GM10266 (cell line): ENCODE measurements around the gene TUBB.
"Not testable (repeated sequence)": the region's sequence is repeated elsewhere in the genome, so short reads cannot be mapped to it uniquely, and the experiment has no call there.

Source experiments
- DNase-seq: peaks from one replicate; pipeline ENCODE4 v3.0.0; 2012; ENCODE audit errors: extremely low spot score
- CTCF ChIP-seq: IDR thresholded peaks from 2 replicates; pipeline ENCODE4 v1.5.1; 2012; ENCODE audit warnings: mild to moderate bottlenecking, low read depth; ENCODE audit not compliant: control insufficient read depth, insufficient read depth; ENCODE audit errors: missing control alignments

Gene TUBB

GRCh38 chr6:30752157-30752927, 32.2 kb downstream of the TUBB start:
- no peak for DNase-seq
- TF ChIP-seq CTCF, result no peak

GRCh38 chr6:30754631-30755030, 34.5 kb downstream of the TUBB start:
- no peak for TF ChIP-seq CTCF
- DNase-seq, result no peak

- DNase-seq, result not testable (repeated sequence)
Observed at GRCh38 chr6:30756405-30757003, 36.4 kb downstream of the TUBB start.

GRCh38 chr6:30757261-30757904, 37.2 kb downstream of the TUBB start:
- DNase-seq, result no peak
- no peak for TF ChIP-seq CTCF

GRCh38 chr6:30759575-30760239, 39.6 kb downstream of the TUBB start:
- no peak for TF ChIP-seq CTCF

GRCh38 chr6:30760549-30760948, 40.4 kb downstream of the TUBB start:
- no peak for TF ChIP-seq CTCF
- DNase-seq, result no peak

More at GRCh38 chr6:30759575-30760239, 39.6 kb downstream of the TUBB start:
- no peak for DNase-seq

- DNase-seq, result no peak
- no peak for TF ChIP-seq CTCF
Observed at GRCh38 chr6:30761791-30762429, 41.8 kb downstream of the TUBB start.
